Mesodermal cell (in vitro differentiated cells): ENCODE measurements around the gene MED4.

ENCODE experiments used
- H3K27ac ChIP-seq: 2 replicates; pipeline ENCODE4 v1.7.0; 2013; ENCODE audit warnings: mild to moderate bottlenecking, low read depth, low read length, moderate library complexity; ENCODE audit not compliant: severe bottlenecking
- H3K36me3 ChIP-seq: 2 replicates; pipeline ENCODE4 v1.7.1; 2013; ENCODE audit warnings: mild to moderate bottlenecking, low read length, moderate library complexity; ENCODE audit not compliant: control insufficient read depth, insufficient read depth
- H3K4me1 ChIP-seq: one replicate; pipeline ENCODE4 v1.7.1; 2013; ENCODE audit warnings: mild to moderate bottlenecking, low read length; ENCODE audit not compliant: insufficient read depth, control insufficient read depth, poor library complexity, severe bottlenecking
- H3K4me3 ChIP-seq: 2 replicates; pipeline ENCODE4 v1.7.0; 2013; ENCODE audit warnings: low read length, control low read depth, mild to moderate bottlenecking; ENCODE audit not compliant: insufficient read depth, poor library complexity, severe bottlenecking; ENCODE audit errors: extremely low read depth
- H3K9me3 ChIP-seq: 2 replicates; pipeline ENCODE4 v1.7.1; 2013; ENCODE audit warnings: mild to moderate bottlenecking, low read length, moderate library complexity; ENCODE audit not compliant: control insufficient read depth
- WGBS, 2 experiments: methylation state at CpG; one replicate each; pipeline ENCODE4 v1.1.5; 2013; ENCODE audit warnings: missing lambda C conversion rate in 2 of 2; ENCODE audit not compliant: insufficient coverage in 2 of 2; 5-methylcytosine and 5-hydroxymethylcytosine counted together

The MED4 gene

DNA sequence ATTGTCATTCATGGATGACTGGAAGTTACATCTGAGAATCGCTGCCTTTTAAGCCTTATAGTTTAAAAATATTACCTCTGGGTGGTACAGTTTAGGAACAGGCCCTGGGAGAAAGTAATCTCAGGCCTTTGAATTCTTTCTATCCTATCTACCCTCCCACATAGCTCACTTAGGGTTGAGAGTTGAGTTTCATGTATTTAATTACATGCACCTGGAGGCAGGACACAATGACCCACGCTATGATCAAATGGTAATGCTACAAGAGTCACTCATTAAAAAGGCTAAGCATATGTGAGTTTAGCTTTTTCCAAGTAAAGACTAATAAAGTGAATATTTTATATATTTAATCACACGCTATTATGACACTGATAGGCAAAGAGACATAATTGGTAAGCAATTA, 25.3 kb upstream of the MED4 start:
- Histone ChIP-seq H3K9me3 (no peaks in the 10 kb centered on the region), H3K4me3 (no peak overlapping the region), H3K27ac (no peak overlapping the region), H3K4me1 (no peaks in the 10 kb centered on the region), H3K36me3 (no peaks in the 10 kb centered on the region)
- WGBS, 2 experiments = no CpG with 5 or more reads among the region's 3 CpGs

DNA sequence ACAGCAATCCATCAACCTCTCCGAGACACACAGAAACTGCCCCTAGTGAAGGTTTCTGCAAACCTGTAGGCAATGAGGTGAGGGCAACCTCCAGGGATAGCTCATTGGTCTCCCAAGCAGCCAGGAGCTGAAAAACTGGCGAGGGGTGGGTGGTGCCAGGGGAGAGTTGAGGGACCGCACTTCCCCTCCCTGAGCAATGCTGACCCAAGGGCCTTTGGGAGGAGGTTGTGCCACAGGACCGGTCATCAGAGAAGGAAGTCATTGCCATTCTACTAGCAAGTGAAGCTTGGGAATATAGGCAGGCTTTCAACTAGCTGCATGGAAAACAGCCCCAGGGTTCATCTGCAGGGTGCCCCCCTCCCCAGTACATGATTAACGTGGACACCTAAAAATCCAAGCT, 23.1 kb upstream of the MED4 start:
- WGBS, 2 experiments = 79 to 88% methylated on average over 2 to 3 of the region's 5 CpGs
- peaks cover 5% of the 10 kb centered on the region for H3K4me1 ChIP-seq
- H3K36me3 ChIP-seq = no peaks in the 10 kb centered on the region
- no peak overlapping the region for H3K4me3 ChIP-seq
- no peaks in the 10 kb centered on the region for H3K9me3 ChIP-seq
- no peak overlapping the region for H3K27ac ChIP-seq

DNA sequence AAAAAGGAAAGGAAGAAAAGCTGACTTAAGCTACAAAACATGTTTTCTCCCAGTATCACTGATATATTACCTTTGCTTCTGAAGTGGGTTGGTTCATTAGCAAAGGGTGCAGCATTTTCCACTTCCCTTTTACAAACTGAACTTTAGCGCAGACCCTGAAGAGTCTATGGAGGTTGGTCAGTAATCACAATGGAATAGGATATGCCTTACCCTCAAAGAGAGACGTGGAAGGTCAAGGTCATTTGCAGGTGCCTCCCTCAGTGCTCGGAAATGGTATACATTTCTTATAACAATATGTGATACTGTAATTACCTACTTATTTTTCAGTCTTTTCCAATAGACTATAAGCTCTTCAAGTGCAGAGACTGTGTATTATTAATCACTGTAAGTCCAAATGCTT, 21.9 kb upstream of the MED4 start:
- Histone ChIP-seq H3K4me3 (no peak overlapping the region), H3K9me3 (no peaks in the 10 kb centered on the region), H3K27ac (no peak overlapping the region), H3K4me1 (peaks cover 6% of the 10 kb centered on the region), H3K36me3 (no peaks in the 10 kb centered on the region)
- WGBS, 2 experiments = no CpG with 5 or more reads among the region's 3 CpGs

DNA sequence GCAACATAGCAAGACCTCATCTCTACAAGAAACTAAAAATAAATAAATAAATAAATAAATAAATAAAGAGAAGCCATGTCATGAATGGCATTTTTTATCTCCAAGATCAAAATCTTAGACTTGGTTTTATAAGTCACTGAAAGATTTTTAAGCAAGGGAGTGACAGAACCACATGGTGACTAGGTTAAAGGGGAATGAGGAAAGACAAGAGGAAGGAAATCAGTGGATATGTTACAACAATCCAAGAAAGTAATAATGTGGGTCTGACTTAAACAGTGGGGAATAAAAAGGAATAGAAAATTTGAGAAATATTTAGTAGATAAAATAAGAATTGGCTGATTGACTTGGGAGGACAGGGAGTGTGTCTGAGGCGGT, 18.8 kb upstream of the MED4 start:
- Histone ChIP-seq H3K36me3 (no peaks in the 10 kb centered on the region), H3K27ac (no peak overlapping the region), H3K4me1 (peaks cover 9% of the 10 kb centered on the region), H3K9me3 (no peaks in the 10 kb centered on the region), H3K4me3 (no peak overlapping the region)
- 93 to 95% methylated on average over 1 of the region's 1 CpG for WGBS, 2 experiments

DNA sequence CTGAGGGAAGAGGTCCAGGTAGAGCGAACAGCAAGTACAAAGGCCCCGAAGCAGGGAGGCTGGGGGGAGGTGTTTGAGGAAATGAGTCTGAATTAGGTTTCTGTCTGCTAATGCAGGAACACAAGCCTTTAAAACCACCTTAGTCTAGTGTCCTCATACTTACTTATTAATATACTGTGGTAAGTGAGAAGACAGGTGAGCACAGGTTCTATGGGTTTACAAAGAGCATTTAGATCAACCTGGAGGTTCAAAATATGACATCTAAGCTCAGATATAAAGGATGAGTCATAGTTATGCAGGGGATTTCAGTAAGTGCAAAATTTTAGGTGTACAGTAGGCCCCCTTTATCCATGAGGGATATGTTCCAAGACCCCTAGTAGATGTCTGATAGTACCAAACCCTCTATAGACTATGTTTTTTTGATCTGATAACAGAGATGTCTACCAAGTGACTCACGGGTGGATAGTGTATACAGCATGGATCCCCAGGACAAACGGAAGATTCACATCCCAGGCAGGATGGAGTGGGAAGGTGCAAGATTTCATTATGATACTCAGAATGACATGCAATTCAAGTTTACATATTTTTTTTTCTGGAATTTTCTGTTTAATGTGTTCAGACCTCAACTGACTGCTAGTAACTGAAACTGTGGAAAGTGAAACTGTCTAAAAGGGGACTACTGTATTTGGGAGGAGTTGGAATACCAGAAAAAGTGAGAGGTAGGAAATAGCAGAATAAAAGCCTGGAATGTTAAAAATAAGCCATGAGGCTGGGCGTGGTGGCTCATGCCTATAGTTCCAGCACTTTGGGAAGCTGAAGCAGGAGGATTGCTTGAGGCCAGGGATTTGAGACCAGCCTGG, 18.2 kb upstream of the MED4 start:
- Histone ChIP-seq H3K36me3 (no peaks in the 10 kb centered on the region), H3K4me3 (no peak overlapping the region), H3K4me1 (peaks cover 9% of the 10 kb centered on the region), H3K9me3 (no peaks in the 10 kb centered on the region), H3K27ac (no peak overlapping the region)
- WGBS, 2 experiments = 94% methylated on average over 1 of the region's 5 CpGs; no CpG with 5 or more reads in 1 of the 2 experiments

DNA sequence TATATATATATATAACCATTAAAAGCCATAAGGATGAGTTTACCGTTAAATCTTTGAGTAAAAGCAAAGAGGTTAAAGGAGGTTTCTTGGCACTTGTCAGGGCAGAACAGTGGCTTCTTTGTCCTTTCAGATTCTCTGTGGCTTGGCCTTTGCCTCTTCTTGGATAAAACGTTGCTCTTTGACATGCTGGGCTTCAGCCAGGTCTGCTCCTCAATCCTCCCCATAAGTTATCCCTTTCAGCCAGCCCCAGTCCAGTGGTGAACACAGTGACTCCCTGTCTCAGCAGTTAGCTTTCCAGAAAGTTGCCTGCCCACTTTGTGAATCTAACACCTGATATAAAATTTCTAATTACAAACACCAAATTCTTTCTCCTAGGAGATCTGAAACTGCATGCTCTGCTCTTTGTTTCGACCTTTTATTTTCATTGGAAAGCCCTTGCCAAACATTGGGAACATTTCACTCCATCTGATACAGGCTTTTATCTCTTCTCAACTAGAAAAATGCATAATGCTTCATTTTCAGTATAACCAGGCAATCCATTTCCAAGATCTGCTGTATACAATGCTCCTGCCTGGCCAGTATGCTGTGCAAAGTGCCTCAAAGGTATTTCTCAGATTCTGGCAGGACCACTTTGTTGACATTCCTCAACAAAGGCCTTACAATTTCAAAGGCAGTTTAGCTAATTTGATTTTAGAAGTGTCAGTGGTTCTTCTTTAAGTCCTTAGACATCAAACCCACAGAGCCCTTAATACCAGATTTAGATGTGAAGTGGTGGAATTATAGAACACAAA, 16.2 kb upstream of the MED4 start:
- H3K27ac ChIP-seq = peak overlapping the region; percentile 12
- H3K4me1 ChIP-seq = peaks cover 9% of the 10 kb centered on the region
- H3K36me3 ChIP-seq = no peaks in the 10 kb centered on the region
- 77 to 89% methylated on average over 1 to 2 of the region's 3 CpGs for WGBS, 2 experiments
- H3K4me3 ChIP-seq = no peak overlapping the region
- no peaks in the 10 kb centered on the region for H3K9me3 ChIP-seq

DNA sequence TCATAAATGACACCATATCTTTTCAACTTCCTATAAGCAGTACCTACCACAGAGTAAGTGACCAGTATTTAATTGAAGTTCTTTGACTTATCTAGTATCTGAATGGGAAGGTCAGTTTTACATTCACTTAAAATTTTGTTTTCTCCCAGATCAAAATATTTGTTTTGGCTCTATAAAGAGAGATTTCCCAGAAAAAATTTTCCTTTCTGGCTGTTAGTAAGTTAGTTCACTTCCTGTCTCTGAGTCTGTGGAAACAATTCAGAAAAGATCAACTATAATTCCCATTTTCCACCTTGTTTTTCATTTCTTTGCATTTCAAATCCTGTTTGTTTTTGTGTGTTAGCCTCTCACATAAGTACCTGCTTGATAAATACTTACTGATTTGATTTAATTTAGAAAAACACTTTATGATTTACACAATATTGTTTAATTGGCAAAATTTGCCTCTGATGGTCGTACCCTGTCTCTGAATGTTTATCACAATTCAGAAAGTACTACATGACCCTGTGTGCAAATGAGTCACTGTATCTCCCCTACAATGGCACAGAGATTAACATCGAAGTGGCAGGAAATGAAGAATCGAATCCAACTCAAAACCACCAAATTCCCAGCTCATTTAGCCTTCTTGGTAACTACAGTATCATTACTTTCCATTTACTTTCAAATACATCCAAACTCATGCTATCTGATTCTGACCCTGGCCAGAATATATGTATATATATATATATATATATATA, 15.4 kb upstream of the MED4 start:
- 94 to 100% methylated on average over 1 to 2 of the region's 3 CpGs for WGBS, 2 experiments
- Histone ChIP-seq H3K4me1 (peaks cover 9% of the 10 kb centered on the region), H3K27ac (peak overlapping the region; percentile 49), H3K4me3 (no peak overlapping the region), H3K9me3 (no peaks in the 10 kb centered on the region), H3K36me3 (no peaks in the 10 kb centered on the region)

DNA sequence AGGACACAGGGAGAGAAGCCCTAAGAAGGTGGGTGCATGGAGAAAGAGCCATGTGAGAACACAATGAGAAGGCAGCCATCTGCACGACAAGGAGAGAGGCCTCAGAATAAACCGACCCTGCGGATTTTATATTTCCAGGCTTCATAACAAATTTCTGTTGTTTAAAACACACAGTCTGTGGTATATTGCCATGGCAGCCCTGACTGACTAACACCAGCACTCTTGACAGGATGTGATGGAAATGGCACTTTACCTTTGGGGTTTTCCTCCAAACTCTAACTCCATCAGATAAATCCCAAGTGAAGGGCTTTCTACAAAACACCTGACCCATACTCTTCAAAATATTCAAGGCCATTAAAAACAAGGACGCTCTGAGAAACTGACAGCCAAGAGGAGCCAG, 13.2 kb upstream of the MED4 start:
- Histone ChIP-seq H3K9me3 (no peaks in the 10 kb centered on the region), H3K27ac (no peak overlapping the region), H3K36me3 (no peaks in the 10 kb centered on the region), H3K4me3 (no peak overlapping the region), H3K4me1 (peaks cover 5% of the 10 kb centered on the region)
- 54 to 67% methylated on average over 3 of the region's 4 CpGs for WGBS, 2 experiments

DNA sequence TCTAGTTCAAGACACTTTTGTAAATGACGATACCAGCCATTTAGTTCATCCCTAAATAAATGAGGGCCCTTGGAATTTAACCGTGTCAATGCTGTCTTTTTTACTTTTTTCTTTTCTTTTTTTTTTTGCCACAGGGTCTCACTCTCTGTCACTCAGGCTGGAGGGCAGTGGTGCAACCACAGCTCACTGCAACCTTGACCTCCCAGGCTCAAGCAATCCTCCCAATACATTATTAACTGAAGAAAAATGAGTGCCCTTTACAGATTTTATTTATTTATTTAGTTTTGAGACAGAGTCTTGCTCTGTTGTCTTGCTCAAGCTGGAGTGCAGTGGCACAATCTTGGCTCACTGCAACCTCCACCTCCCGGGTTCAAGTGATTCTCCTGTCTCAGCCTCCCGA, 2.9 kb upstream of the MED4 start:
- Histone ChIP-seq H3K4me1 (peaks cover 4% of the 10 kb centered on the region), H3K4me3 (no peak overlapping the region), H3K36me3 (peaks cover 2% of the 10 kb centered on the region), H3K9me3 (peaks cover 3% of the 10 kb centered on the region), H3K27ac (no peak overlapping the region)
- WGBS, 2 experiments = 89 to 94% methylated on average over 2 of the region's 4 CpGs

DNA sequence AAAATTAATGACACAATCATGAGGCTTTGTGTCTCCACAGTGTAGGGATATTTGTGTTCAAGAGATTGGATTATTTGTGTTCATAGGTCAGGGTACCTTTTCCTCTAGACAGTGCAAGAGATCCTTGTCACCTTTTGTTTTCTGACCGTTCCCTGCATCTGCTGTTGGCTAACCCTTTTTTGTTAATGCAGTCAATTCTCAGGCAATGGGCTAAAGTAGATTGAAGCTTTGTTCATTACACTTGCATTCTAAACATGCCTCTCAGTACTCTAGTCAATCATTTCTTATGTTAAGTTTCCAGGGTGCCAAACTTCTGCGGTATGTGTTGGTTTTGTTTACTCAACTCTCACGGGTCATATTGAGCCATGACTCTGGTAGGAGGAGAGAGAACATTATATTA, 1.8 kb upstream of the MED4 start:
- Histone ChIP-seq H3K4me1 (peaks cover 4% of the 10 kb centered on the region), H3K4me3 (no peak overlapping the region), H3K36me3 (peaks cover 8% of the 10 kb centered on the region), H3K27ac (no peak overlapping the region), H3K9me3 (peaks cover 3% of the 10 kb centered on the region)
- WGBS, 2 experiments = 60 to 63% methylated on average over 1 of the region's 3 CpGs
